GM21360 (cell line): Measurements from ENCODE around the gene CD48.

Experiments
- ATAC-seq: cut with Tn5 transposase; IDR thresholded peaks from one replicate; pipeline ENCODE4 v1.9.1; 2021; ENCODE audit warnings: mild to moderate bottlenecking, moderate library complexity; ENCODE audit not compliant: unreplicated experiment

The CD48 gene

GRCh38 chr1:160681066-160681890 is 30.3 kb downstream of the CD48 start:
- peak; percentile 49 for ATAC-seq

- no peak for ATAC-seq
Observed at GRCh38 chr1:160680399-160680798, 31.2 kb downstream of the CD48 start.

GRCh38 chr1:160679893-160680292 is 31.7 kb downstream of the CD48 start:
- no peak for ATAC-seq

GRCh38 chr1:160676869-160677597 is 34.6 kb downstream of the CD48 start:
- no peak for ATAC-seq

GRCh38 chr1:160675641-160676410 is 35.8 kb downstream of the CD48 start:
- ATAC-seq, result no peak

- no peak for ATAC-seq
Observed at GRCh38 chr1:160674415-160674814, 37.2 kb downstream of the CD48 start.

DNA sequence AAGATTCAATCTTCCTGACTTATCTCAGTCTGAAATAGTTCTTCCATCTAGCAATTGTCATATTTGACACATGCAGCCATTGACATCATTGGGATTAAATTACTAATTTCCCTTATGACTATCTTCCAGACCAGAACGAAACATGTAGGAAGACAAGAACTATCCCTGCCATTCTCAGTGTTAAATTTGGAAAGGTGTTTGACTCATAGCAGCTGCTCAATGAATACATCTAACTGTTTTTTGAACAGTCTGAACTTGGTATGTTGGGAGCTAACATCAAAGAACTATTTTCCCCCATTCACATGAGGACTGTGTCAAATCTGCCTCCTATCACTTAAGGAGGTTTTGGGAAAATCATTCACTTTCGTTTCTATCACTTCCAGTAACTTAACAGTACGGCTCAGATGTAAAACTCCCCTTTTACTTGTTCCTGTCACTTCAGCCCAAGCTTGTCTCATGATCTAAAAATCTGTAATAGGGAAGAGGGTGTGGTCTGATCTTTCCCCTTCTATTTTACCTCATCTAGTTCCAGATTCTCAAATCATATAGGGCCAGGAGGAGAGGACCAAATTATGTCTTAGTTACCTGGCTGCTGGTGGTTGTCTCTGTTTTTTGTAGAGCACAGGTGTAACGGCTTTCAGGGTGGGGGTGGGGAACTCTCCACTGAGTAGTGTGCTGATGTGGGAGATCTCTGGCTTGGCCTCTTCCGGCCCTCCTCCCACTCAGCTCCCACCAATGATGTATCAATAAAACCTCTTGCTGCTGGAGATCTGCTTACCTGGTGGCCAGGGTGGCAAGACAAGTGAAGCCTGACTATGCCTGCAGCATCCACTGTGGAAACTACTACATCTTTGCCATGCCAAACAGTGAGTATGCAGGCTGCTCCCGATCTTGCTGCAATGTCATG is 38.6 kb downstream of the CD48 start:
- ATAC-seq, result no peak

DNA sequence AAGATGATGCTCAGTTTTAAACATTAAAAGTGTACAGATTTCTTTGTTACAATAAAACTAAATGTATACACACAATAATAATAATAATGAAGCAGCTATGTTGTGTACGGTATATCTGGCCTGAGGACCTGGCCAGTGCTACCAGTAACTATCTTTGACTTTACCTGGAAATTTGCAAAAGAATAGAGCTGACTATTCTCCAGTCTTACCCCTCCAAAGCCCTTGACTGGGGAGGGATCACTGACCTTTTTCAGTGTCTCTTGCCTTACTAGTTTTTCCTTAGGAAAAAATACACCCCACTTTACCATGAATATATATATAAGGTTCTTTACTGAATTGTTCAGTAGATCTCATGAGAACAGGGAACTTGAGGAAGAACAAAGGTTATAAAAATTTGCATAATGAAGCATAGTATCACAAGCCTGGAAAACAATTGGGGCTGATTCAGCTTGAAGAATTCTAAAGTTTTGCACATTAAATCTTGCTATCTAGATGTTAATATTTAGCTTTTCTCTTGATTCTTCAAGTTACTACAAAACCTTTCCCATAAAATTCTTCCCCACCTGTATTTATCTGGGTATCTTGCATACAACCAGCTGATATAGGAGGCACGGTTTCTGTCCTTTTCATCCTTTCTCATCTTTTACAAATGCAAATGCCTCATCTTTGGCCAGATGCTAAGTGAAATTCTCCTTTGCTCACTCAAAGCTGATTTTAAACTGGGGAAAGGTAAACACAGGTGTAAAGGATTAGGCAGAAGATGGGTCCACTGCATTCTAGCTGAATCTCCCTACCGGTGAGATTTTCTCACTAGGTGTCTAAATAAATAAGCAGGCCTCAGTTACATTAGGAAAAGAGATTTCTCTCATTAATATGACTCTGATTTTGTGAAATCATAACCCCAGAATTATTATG is 39.8 kb downstream of the CD48 start:
- no peak for ATAC-seq

GRCh38 chr1:160670701-160671100 is 40.9 kb downstream of the CD48 start:
- ATAC-seq, result no peak

DNA sequence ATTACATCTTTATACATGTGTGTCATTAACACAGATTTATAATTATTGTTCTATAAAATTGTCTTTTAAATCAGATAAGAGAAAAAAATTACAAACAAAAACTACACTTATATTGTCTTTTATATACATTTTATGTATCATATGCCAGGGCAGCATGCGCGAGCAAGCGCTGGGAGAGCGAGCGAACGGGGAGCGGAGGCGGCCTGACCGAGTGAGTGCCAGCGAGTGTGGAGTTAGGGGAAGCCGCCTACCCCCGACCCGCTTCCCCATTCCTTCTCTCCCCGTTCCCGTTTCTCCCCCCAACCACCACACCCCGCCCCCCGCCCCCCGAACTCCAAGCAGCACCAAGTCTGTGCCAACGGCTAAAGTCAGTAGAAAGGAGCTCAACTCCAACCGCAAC is 41.8 kb downstream of the CD48 start:
- no peak for ATAC-seq

GRCh38 chr1:160669276-160669675 is 42.3 kb downstream of the CD48 start:
- no peak for ATAC-seq

- ATAC-seq, result no peak
Observed at GRCh38 chr1:160667896-160668295, 43.7 kb downstream of the CD48 start.

GRCh38 chr1:160666079-160666442 is 45.6 kb downstream of the CD48 start:
- no peak for ATAC-seq

GRCh38 chr1:160665330-160666078 is 46.1 kb downstream of the CD48 start:
- no peak for ATAC-seq

DNA sequence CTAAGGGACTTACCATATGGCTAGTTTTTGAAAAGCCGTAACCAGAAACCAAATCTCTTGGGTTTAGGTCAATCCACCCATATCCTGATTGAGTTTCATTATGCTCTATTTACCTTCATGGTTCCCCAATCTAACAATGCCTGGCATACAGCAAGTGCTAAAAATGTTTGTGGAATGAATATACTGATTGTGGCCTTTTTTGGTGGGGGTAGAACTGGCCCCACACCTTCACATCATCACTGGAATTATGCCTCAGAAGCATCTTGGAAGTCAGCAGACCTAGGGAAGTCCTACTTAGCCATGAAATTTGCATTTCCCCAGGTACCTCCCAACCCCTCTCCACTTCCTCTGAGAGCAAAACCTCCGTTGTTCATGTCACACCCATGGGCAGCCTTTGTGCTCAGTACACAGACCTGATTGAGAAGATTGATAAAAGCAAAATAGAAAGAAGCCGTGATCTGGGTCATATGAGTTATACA is 47.0 kb downstream of the CD48 start:
- ATAC-seq, result peak; percentile 57

DNA sequence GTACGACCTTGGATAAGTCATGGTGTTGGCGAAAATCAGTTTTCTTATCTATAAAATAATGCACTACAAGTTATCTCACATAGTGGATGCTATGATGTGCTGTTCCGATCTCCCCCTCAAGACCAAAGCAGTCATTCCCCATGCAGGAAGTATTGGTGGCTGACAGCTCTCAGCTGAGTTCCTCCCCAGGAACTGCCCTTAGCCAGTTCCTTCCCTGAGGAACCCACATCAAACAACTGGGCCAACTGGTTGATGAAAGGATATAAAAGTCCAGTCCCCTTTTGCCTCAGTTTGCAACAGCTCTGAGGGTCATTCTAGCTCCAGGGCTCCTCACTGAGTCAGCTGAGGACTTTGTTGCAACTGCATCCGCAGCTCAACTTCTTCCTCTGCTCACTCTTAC is 48.7 kb downstream of the CD48 start:
- no peak for ATAC-seq

- ATAC-seq, result no peak
Observed at GRCh38 chr1:160659566-160659965, 52.1 kb downstream of the CD48 start.

DNA sequence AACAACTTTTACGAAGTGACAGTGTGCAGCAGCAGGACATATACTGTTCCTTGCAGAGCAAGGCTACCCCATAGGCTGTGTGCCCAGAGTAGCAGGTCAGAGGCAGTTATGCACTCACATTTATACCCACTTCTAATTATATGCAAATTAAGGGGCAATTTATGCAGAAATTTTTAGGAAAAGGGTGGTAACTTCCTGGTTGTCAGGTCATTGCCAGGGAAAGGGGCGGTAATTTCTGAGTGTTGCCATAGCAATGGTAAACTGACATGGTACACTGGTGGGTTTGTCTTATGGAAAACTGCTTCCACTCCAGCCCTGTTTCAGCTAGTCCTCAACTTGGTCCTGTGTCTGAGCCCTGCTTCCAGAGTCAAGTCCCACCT is 52.8 kb downstream of the CD48 start:
- no peak for ATAC-seq
